ENCODE results near the gene CDK7.

The CDK7 gene

GRCh38 chr5:69217548-69218526 is 16.8 kb upstream of the CDK7 start (continued):
- TF ChIP-seq ZNF24 (tag by site-specific recombination; IDR thresholded peaks at IDR 0.05) (no peak; the same call in 1 of the 2 replicates), ZNF571 (tag by site-specific recombination; IDR thresholded peaks at IDR 0.05) (no peak), RBAK (tag by site-specific recombination; IDR thresholded peaks at IDR 0.05) (no peak), ZNF280D (tag by site-specific recombination; IDR thresholded peaks at IDR 0.05) (no peak), ZNF133 (tag by site-specific recombination; IDR thresholded peaks at IDR 0.05) (no peak; the same call in 1 of the 2 replicates), AEBP2 (tag by site-specific recombination; IDR thresholded peaks at IDR 0.05; ENCODE audit: borderline replicate concordance) (no peak), ZNF621 (tag by site-specific recombination; IDR thresholded peaks at IDR 0.05) (no peak), KLF16 (tag by site-specific recombination; IDR thresholded peaks at IDR 0.05) (no peak), ZNF433 (tag by site-specific recombination; IDR thresholded peaks at IDR 0.05; ENCODE audit: low read depth) (no peak), YY2 (tag by site-specific recombination; IDR thresholded peaks at IDR 0.05) (peak; percentile 93), ZNF157 (tag by site-specific recombination; IDR thresholded peaks at IDR 0.05) (no peak), ZNF248 (tag by site-specific recombination; IDR thresholded peaks at IDR 0.05) (no peak), ZNF629 (tag by site-specific recombination; IDR thresholded peaks at IDR 0.05) (peak; percentile 77), ZNF560 (tag by site-specific recombination; IDR thresholded peaks at IDR 0.05; ENCODE audit: borderline replicate concordance) (no peak), TCF7L2 (IDR thresholded peaks at IDR 0.05; ENCODE audit: borderline replicate concordance, low read depth, low read length) (no peak), ZNF776 (tag by site-specific recombination; IDR thresholded peaks at IDR 0.05; ENCODE audit: borderline replicate concordance) (no peak), ZNF777 (tag by site-specific recombination; IDR thresholded peaks at IDR 0.05; ENCODE audit: borderline replicate concordance) (no peak), ZNF175 (tag by site-specific recombination; IDR thresholded peaks at IDR 0.05) (no peak), ZEB2 (tag by site-specific recombination; IDR thresholded peaks at IDR 0.05) (peak; percentile 100), ZNF830 (tag by site-specific recombination; IDR thresholded peaks at IDR 0.05; ENCODE audit: low read depth) (no peak), ZNF843 (tag by site-specific recombination; IDR thresholded peaks at IDR 0.05) (peak; percentile 69; the same call in 1 of the 2 replicates)
- TF ChIP-seq, protein P1, sequence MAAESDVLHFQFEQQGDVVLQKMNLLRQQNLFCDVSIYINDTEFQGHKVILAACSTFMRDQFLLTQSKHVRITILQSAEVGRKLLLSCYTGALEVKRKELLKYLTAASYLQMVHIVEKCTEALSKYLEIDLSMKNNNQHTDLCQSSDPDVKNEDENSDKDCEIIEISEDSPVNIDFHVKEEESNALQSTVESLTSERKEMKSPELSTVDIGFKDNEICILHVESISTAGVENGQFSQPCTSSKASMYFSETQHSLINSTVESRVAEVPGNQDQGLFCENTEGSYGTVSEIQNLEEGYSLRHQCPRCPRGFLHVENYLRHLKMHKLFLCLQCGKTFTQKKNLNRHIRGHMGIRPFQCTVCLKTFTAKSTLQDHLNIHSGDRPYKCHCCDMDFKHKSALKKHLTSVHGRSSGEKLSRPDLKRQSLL (tag by site-specific recombination; IDR thresholded peaks at IDR 0.05): 0 out of 2 replicates have a peak, but pooled peaks have one; percentile 12
- TF ChIP-seq, protein P2, sequence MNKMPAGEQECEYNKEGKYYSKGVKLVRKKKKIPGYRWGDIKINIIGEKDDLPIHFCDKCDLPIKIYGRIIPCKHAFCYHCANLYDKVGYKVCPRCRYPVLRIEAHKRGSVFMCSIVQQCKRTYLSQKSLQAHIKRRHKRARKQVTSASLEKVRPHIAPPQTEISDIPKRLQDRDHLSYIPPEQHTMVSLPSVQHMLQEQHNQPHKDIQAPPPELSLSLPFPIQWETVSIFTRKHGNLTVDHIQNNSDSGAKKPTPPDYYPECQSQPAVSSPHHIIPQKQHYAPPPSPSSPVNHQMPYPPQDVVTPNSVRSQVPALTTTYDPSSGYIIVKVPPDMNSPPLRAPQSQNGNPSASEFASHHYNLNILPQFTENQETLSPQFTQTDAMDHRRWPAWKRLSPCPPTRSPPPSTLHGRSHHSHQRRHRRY (tag by site-specific recombination; IDR thresholded peaks at IDR 0.05): no peak
- TF ChIP-seq, protein P3, sequence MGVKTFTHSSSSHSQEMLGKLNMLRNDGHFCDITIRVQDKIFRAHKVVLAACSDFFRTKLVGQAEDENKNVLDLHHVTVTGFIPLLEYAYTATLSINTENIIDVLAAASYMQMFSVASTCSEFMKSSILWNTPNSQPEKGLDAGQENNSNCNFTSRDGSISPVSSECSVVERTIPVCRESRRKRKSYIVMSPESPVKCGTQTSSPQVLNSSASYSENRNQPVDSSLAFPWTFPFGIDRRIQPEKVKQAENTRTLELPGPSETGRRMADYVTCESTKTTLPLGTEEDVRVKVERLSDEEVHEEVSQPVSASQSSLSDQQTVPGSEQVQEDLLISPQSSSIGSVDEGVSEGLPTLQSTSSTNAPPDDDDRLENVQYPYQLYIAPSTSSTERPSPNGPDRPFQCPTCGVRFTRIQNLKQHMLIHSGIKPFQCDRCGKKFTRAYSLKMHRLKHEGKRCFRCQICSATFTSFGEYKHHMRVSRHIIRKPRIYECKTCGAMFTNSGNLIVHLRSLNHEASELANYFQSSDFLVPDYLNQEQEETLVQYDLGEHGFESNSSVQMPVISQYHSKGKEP (tag by site-specific recombination; IDR thresholded peaks at IDR 0.05): no peak
- TF ChIP-seq, protein P4, sequence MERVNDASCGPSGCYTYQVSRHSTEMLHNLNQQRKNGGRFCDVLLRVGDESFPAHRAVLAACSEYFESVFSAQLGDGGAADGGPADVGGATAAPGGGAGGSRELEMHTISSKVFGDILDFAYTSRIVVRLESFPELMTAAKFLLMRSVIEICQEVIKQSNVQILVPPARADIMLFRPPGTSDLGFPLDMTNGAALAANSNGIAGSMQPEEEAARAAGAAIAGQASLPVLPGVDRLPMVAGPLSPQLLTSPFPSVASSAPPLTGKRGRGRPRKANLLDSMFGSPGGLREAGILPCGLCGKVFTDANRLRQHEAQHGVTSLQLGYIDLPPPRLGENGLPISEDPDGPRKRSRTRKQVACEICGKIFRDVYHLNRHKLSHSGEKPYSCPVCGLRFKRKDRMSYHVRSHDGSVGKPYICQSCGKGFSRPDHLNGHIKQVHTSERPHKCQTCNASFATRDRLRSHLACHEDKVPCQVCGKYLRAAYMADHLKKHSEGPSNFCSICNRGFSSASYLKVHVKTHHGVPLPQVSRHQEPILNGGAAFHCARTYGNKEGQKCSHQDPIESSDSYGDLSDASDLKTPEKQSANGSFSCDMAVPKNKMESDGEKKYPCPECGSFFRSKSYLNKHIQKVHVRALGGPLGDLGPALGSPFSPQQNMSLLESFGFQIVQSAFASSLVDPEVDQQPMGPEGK (tag by site-specific recombination; IDR thresholded peaks at IDR 0.05): peak; percentile 90
- TF ChIP-seq, protein P5, sequence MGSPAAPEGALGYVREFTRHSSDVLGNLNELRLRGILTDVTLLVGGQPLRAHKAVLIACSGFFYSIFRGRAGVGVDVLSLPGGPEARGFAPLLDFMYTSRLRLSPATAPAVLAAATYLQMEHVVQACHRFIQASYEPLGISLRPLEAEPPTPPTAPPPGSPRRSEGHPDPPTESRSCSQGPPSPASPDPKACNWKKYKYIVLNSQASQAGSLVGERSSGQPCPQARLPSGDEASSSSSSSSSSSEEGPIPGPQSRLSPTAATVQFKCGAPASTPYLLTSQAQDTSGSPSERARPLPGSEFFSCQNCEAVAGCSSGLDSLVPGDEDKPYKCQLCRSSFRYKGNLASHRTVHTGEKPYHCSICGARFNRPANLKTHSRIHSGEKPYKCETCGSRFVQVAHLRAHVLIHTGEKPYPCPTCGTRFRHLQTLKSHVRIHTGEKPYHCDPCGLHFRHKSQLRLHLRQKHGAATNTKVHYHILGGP (tag by site-specific recombination; IDR thresholded peaks at IDR 0.05): no peak

Data from HEK293 (cell line).